ENCODE data around the gene RGR. TPM values are rescaled to one million over a fixed set of nuclear protein-coding genes. Genes with fewer than 3 reads are reported as not detected.
A peak's percentile ranks its signal among the peaks of the same experiment; 100 is the strongest.

The RGR gene, protein sequence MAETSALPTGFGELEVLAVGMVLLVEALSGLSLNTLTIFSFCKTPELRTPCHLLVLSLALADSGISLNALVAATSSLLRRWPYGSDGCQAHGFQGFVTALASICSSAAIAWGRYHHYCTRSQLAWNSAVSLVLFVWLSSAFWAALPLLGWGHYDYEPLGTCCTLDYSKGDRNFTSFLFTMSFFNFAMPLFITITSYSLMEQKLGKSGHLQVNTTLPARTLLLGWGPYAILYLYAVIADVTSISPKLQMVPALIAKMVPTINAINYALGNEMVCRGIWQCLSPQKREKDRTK
- total RNA-seq (under 1 TPM in 3 of 4 donors, not detected in 1; 0.36 to 0.79 (median 0.49) TPM), polyA plus RNA-seq (2.2 TPM)
- long read RNA-seq, donor 1, partial matches to known transcripts: 0 of 1 reads
- long read RNA-seq, donor 1, other reads (novel, unspliced or antisense): 1 of 1 reads
- long read RNA-seq, donor 2: 0 reads
- long read RNA-seq, donor 3, partial matches to known transcripts: 0 of 1 reads
- long read RNA-seq, donor 3, other reads (novel, unspliced or antisense): 1 of 1 reads
- long read RNA-seq, donor 4: 0 reads

DNA sequence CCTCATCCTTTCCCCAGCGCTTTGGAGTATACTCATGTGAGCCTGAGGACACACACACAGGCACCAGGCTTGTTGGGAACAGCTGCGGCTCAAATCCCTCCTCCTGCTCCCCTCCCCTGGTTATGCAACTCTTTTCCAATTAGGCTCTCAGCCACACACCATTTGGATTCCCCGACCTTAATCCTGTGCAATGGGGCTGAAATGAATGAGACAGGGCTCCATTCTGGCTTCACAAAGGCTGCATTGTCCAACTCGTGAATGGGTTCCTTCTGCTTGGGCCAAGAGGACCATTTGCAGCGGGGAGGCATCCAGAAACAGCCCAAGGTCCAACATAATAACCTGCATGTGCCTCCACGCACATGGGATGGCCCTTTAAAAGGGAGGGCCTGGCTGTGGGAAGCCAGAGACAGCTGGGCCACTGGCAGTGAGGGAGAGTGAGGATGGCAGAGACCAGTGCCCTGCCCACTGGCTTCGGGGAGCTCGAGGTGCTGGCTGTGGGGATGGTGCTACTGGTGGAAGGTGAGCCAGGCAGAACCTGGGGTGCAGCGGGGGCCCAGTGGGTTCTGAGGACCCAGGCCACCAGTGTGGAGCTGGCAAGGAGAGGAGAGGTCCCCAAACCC is at the start of gene RGR:
TSS of gene RGR (plus strand) at position 403 of the 620 bp plus-strand sequence. CDS start at position 441, 38 bp downstream.
- DNase-seq (peak; percentile 71 to 88 (median 86)), ATAC-seq (peak; percentile 88 to 93)
- WGBS: 49% methylated on average over 9 of the region's 9 CpGs
- intact Hi-C loops (cut with DNase I): no loop called here
- Histone ChIP-seq H3K4me3 (ENCODE audit: low read length) (no peak within 1 kb of the TSS), H3K27ac (ENCODE audit: low read length) (no peak within 1 kb of the TSS), H3K27me3 (ENCODE audit: control insufficient read depth, insufficient read depth) (no peaks in the 10 kb centered on the region), H3K9me3 (ENCODE audit: control insufficient read depth, low read length) (no peaks in the 10 kb centered on the region), H3K4me1 (ENCODE audit: control insufficient read depth, insufficient read depth, low read length) (no peaks in the 10 kb centered on the region)

DNA sequence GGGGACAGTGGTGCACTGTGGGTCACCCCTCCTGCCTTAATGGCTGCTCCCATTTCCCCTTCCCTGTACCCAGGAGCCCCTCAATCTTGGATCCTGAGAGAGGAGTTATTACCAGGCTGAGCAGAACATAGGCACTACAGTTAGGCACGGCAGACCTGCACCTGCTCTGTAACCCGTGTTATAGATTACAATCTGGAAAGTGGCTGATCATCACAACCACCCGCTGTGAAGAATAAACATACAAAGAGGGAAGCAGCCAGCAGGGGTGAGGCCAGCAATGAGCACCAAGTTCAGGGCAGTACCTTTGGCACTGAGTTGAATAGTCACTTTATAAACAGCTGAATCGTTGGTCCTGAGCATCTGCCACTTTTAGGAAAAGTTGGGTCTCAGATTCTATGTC is 48.8 kb upstream of the RGR start:
- DNase-seq (no peak), ATAC-seq (no peak)
- intact Hi-C loops (cut with DNase I): no loop called here
- no peaks in the 10 kb centered on the region for H3K27me3 ChIP-seq (ENCODE audit: control insufficient read depth, insufficient read depth)
- H3K9me3 ChIP-seq (ENCODE audit: control insufficient read depth, low read length): no peaks in the 10 kb centered on the region
- no peak overlapping the region for H3K27ac ChIP-seq (ENCODE audit: low read length)
- WGBS: 31% methylated on average over 4 of the region's 4 CpGs
- no peaks in the 10 kb centered on the region for H3K4me1 ChIP-seq (ENCODE audit: control insufficient read depth, insufficient read depth, low read length)
- no peak overlapping the region for H3K4me3 ChIP-seq (ENCODE audit: low read length)

DNA sequence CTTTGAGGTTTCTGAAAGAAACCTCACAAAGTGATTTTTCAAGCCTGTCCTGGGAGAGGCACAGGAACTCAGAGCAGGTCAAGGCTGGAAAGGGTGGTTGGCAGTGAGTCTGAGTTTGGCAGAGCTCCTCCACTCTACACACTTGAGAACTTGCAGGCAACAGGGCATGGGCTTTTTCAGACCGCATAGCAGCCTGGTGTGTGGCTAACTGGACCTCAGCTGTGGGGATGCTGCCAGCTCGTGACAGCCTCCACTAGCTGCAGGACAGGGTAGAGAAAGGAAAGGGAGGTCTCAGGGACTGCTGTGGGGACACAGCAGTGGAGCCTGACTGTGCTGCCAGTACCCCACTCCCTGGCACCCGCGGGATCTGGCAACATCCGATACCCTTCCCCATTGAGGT is 47.9 kb upstream of the RGR start:
- ATAC-seq: peak in 1 of 2 donors; percentile 34
- H3K4me1 ChIP-seq (ENCODE audit: control insufficient read depth, insufficient read depth, low read length): no peaks in the 10 kb centered on the region

DNA sequence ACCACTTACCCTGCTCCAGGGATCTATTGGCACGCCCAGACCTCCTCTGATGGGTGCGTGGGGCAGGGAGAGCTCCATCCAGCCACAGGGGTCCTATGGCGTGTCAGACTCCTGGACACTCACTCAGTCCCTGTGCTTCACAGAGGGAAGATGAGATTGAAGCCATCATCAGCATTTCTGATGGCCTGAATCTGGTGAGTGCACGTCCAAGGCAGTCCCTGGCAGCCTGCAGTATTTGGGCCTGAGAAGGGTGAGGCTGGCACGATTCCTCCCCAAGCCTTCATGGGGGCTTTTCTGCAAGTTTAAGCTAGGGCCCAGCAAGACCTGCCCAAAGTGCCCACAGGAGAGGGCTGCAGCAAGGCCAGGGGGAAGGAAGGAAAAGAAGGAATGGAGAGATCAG is 47.2 kb upstream of the RGR start:
- Histone ChIP-seq H3K9me3 (ENCODE audit: control insufficient read depth, low read length) (no peaks in the 10 kb centered on the region), H3K27ac (ENCODE audit: low read length) (no peak overlapping the region), H3K27me3 (ENCODE audit: control insufficient read depth, insufficient read depth) (no peaks in the 10 kb centered on the region), H3K4me1 (ENCODE audit: control insufficient read depth, insufficient read depth, low read length) (no peaks in the 10 kb centered on the region), H3K4me3 (ENCODE audit: low read length) (no peak overlapping the region)
- 75% methylated on average over 5 of the region's 5 CpGs for WGBS
- no peak for ATAC-seq
- intact Hi-C loops (cut with DNase I): no loop called here
- no peak for DNase-seq

More for the DNA sequence above, 47.9 kb upstream of the RGR start:
- no peaks in the 10 kb centered on the region for H3K27me3 ChIP-seq (ENCODE audit: control insufficient read depth, insufficient read depth)
- no peak for DNase-seq
- no peak overlapping the region for H3K27ac ChIP-seq (ENCODE audit: low read length)
- 45% methylated on average over 5 of the region's 5 CpGs for WGBS
- no peaks in the 10 kb centered on the region for H3K9me3 ChIP-seq (ENCODE audit: control insufficient read depth, low read length)
- H3K4me3 ChIP-seq (ENCODE audit: low read length): no peak overlapping the region
- intact Hi-C loops (cut with DNase I): no loop called here

DNA sequence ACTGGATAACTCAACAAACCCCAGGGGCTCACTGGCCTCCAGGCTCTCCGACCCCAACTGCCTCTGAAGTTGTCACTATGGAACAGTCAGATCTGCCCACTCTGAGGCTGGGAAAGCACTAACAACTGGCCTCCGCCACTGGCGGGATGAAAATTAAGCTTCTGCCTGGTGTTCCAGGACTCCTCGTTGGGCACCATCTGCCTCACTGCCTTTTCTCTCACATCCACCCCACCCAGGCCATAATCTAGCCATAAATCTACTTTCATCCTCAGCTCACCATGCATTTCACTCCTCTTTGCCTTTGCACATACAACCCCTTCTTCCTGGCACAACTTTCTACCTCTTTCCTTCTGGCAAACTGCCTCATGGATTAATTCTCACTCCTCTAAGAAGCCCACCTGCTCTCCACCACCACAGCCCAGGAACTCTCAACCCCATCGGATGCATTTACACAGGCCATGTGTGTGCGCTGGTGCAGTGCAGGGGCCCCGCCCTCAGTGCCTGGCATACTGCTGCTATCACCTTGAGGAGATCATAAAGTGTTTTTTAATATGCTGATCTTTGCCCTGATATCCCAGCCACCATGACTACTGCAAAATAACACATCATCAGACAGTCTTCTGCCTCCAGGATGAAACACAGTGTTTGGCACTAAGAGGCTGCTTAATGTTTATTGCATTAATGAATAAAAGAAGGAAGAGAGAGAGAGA is 46.5 kb upstream of the RGR start:
- no peaks in the 10 kb centered on the region for H3K4me1 ChIP-seq (ENCODE audit: control insufficient read depth, insufficient read depth, low read length)
- no peaks in the 10 kb centered on the region for H3K9me3 ChIP-seq (ENCODE audit: control insufficient read depth, low read length)
- intact Hi-C loops (cut with DNase I): no loop called here
- no peak overlapping the region for H3K27ac ChIP-seq (ENCODE audit: low read length)
- no peak overlapping the region for H3K4me3 ChIP-seq (ENCODE audit: low read length)
- no peak for ATAC-seq
- H3K27me3 ChIP-seq (ENCODE audit: control insufficient read depth, insufficient read depth): no peaks in the 10 kb centered on the region
- DNase-seq: no peak
- 86% methylated on average over 7 of the region's 7 CpGs for WGBS

DNA sequence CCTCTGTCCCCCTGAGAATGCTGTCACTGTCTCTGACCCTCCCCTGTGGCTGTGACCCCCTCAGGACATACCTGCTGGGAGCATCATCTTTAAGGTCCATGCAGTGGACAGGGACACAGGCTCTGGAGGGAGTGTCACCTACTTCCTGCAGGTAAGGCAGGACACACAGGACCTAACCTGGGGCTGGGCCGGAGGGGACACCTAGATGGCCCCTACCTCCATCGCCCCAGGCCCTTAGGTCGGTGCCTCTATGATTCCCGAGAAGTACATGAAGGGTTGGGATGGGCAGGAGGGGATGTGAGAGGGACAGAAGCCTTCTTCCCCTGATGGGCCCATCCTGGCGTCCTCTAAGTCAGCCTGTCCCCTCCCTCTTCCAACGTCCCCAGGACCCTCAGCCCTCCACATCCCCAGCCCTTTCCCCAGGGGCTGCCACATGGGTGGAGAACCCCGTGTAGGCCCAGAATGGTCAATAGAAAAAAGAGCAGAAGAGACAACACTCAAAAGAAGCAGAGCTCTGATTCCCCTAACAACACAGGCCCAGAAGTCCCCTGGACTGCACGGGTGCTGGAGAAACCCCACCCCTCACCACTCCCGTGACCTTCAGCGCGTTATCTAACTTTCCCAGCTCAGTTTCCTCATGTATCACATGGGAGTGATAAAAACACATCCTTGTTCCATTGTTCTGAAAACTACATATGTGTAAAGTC is 44.2 kb upstream of the RGR start:
- no peaks in the 10 kb centered on the region for H3K9me3 ChIP-seq (ENCODE audit: control insufficient read depth, low read length)
- DNase-seq: no peak
- H3K27ac ChIP-seq (ENCODE audit: low read length): no peak overlapping the region
- intact Hi-C loops (cut with DNase I): loop anchor here in 1 of 4 donors (10.0 kb wide), 1 partner anchor 56 kb away; no protein-coding TSS in a partner anchor
- ATAC-seq: peak in 1 of 2 donors; percentile 54
- no peaks in the 10 kb centered on the region for H3K27me3 ChIP-seq (ENCODE audit: control insufficient read depth, insufficient read depth)
- no peak overlapping the region for H3K4me3 ChIP-seq (ENCODE audit: low read length)
- 62% methylated on average over 11 of the region's 11 CpGs for WGBS
- H3K4me1 ChIP-seq (ENCODE audit: control insufficient read depth, insufficient read depth, low read length): no peaks in the 10 kb centered on the region

DNA sequence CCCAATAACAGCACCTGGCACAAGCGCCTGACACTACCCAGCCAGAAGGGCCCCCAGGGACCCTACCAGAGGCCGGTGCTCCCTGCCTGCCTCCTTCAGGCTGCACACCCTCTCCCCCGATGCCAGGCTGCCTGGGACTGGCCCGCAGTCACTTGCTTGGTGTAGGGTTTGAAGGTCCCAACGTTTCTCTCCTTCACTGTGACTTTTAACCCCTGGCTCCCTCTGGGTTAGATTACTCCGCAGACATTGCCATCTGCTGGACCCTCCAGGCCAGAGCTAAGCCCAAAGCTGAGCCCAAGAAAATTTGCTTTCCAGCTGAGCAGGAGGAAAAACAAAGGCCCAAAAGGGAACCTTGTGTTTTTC is 43.6 kb upstream of the RGR start:
- H3K4me1 ChIP-seq (ENCODE audit: control insufficient read depth, insufficient read depth, low read length): no peaks in the 10 kb centered on the region
- no peaks in the 10 kb centered on the region for H3K27me3 ChIP-seq (ENCODE audit: control insufficient read depth, insufficient read depth)
- H3K27ac ChIP-seq (ENCODE audit: low read length): no peak overlapping the region
- ATAC-seq (no peak), DNase-seq (no peak)
- 47% methylated on average over 6 of the region's 6 CpGs for WGBS
- intact Hi-C loops (cut with DNase I): loop anchor here in 1 of 4 donors (10.0 kb wide), 1 partner anchor 56 kb away; no protein-coding TSS in a partner anchor
- no peaks in the 10 kb centered on the region for H3K9me3 ChIP-seq (ENCODE audit: control insufficient read depth, low read length)
- H3K4me3 ChIP-seq (ENCODE audit: low read length): no peak overlapping the region

DNA sequence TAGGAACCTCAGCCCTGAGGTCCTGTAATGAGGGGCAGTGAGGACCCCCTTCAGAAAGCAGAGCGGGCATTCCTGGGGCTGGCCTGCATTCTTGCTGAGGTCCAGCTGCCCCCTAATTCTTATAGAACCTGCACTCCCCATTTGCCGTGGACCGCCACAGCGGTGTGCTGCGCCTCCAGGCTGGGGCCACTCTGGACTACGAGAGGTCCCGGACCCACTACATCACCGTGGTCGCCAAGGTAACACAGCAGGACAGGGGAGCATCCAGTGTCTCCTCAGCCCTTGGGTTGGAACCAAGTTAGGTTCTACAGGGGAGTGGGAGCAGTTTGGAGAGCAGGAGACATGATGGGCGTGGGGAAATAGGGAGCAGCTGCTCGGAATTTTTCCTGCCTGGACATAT is 43.2 kb upstream of the RGR start:
- no peak overlapping the region for H3K27ac ChIP-seq (ENCODE audit: low read length)
- no peaks in the 10 kb centered on the region for H3K4me1 ChIP-seq (ENCODE audit: control insufficient read depth, insufficient read depth, low read length)
- 89% methylated on average over 11 of the region's 11 CpGs for WGBS
- H3K27me3 ChIP-seq (ENCODE audit: control insufficient read depth, insufficient read depth): no peaks in the 10 kb centered on the region
- DNase-seq (no peak), ATAC-seq (no peak)
- no peaks in the 10 kb centered on the region for H3K9me3 ChIP-seq (ENCODE audit: control insufficient read depth, low read length)
- intact Hi-C loops (cut with DNase I): loop anchor here in 1 of 4 donors (10.0 kb wide), 1 partner anchor 57 kb away; no protein-coding TSS in a partner anchor
- no peak overlapping the region for H3K4me3 ChIP-seq (ENCODE audit: low read length)

DNA sequence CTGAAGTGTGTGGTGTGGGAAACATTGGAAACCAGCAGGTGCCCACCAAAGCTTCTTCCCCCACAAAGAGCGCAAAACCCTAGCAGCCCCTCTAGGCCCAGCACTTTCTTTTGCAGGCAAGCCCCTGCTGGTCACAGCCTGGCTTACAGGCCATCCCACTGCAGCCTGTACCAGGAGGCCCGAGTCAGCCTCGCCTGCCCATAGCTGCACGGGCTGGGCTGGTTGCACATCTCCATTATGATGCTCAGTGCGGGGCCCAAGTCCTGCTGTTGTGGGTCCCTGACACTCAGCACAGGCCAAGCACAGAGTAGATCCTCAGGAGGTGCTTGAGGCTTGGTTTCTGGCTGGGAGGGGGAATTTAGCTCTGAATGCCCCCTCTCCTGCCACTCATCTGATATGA is 42.5 kb upstream of the RGR start:
- no peak overlapping the region for H3K27ac ChIP-seq (ENCODE audit: low read length)
- no peak for DNase-seq
- WGBS: 88% methylated on average over 5 of the region's 5 CpGs
- H3K4me3 ChIP-seq (ENCODE audit: low read length): no peak overlapping the region
- intact Hi-C loops (cut with DNase I): loop anchor here in 1 of 4 donors (10.0 kb wide), 1 partner anchor 58 kb away; no protein-coding TSS in a partner anchor
- H3K4me1 ChIP-seq (ENCODE audit: control insufficient read depth, insufficient read depth, low read length): no peaks in the 10 kb centered on the region
- H3K9me3 ChIP-seq (ENCODE audit: control insufficient read depth, low read length): no peaks in the 10 kb centered on the region
- no peaks in the 10 kb centered on the region for H3K27me3 ChIP-seq (ENCODE audit: control insufficient read depth, insufficient read depth)
- no peak for ATAC-seq

DNA sequence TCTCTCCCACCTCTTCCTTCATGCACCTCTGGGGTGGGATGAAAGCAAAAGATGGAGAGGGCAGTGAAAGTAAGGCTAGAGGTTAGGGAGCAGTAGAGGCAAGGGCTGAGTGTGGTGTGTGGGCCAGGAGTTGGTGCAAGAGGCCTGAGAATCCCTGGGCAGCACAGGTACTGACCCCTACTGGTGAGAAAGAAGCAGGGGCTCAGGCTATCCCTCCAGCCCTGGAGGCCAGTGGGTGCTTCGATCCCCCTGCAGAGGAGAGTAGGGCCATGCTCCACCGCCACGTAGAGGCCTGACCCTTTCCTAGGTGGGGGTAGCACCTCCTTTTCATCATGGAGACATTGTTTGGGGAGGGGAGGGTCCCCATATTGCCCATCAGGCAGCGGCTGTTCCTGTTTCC is 40.7 kb upstream of the RGR start:
- Histone ChIP-seq H3K27ac (ENCODE audit: low read length) (no peak overlapping the region), H3K4me1 (ENCODE audit: control insufficient read depth, insufficient read depth, low read length) (no peaks in the 10 kb centered on the region), H3K9me3 (ENCODE audit: control insufficient read depth, low read length) (no peaks in the 10 kb centered on the region), H3K27me3 (ENCODE audit: control insufficient read depth, insufficient read depth) (no peaks in the 10 kb centered on the region), H3K4me3 (ENCODE audit: low read length) (no peak overlapping the region)
- DNase-seq (no peak), ATAC-seq (no peak)
- intact Hi-C loops (cut with DNase I): loop anchor here in 1 of 4 donors (10.0 kb wide), 1 partner anchor 59 kb away; no protein-coding TSS in a partner anchor
- WGBS: 89% methylated on average over 4 of the region's 4 CpGs

Data from right cardiac atrium (tissue), 5 donors.